Measurements from ENCODE around the gene CASTOR2. TPM values are rescaled to one million over a fixed set of nuclear protein-coding genes. Genes with fewer than 3 reads are reported as not detected.
"Not testable (repeated sequence)": the region's sequence is repeated elsewhere in the genome, so short reads cannot be mapped to it uniquely, and the experiment has no call there.

The CASTOR2 gene
- total RNA-seq, 1 experiment from 2014 or later: 26.5 TPM

DNA sequence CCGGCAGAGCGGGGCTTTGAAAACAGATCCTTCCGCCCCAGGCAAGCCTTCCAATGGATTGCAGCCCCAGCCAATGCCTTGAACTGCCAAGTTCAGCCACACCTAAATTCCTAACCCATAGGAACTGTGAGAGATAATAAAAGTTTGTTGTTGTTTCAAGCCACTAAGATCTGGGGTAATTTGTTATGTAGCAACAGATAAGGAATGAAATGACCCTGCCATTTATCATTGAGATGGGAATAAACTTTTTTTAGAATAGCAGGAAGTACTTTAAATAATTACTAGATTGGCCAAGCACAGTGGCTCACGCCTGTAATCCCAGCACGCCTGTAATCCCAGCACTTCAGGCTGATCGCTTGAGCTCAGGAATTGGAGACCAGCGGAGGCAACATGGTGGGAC lies 11.5 kb downstream of the CASTOR2 start:
- no CpG with 5 or more reads among the region's 7 CpGs for WGBS (ENCODE audit: extremely low coverage, insufficient read length, low lambda C conversion rate)
- not testable (repeated sequence) for H4K8ac ChIP-seq (replicated peaks; ENCODE audit: insufficient read length, low read depth, low read length)

DNA sequence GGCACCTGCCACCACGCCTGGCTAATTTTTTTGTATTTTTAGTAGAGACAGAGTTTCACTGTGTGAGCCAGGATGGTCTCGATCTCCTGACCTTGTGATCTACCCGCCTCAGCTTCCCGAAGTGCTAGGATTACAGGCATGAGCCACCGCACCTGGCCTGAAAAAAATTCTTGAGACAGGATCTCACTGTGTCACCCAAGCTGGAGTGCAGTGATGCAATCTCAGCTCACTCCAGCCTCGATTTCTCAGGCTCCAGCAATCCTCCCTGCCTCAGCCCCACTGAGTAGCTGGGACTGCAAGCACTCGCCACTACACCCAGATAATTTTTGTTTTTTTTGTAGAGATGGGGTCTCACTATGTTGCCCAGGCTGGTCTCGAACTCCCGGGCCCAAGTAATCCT lies 13.0 kb downstream of the CASTOR2 start:
- WGBS (ENCODE audit: extremely low coverage, insufficient read length, low lambda C conversion rate): no CpG with 5 or more reads among the region's 9 CpGs
- not testable (repeated sequence) for H4K8ac ChIP-seq (replicated peaks; ENCODE audit: insufficient read length, low read depth, low read length); H3K4me1 Mint-ChIP-seq; H3T11ph ChIP-seq (ENCODE audit: low read length); H3K4me2 ChIP-seq (ENCODE audit: insufficient read depth, insufficient read length, low read length); H2BK20ac ChIP-seq (ENCODE audit: low read depth, low read length, poor library complexity, severe bottlenecking); H3K23ac ChIP-seq (ENCODE audit: insufficient read length, low read depth, low read length); H3K79me1 ChIP-seq (ENCODE audit: insufficient read depth, low read depth, low read length, poor library complexity, severe bottlenecking); H3K27me3 ChIP-seq (ENCODE audit: insufficient read depth, low read length); H3K4me3 Mint-ChIP-seq; H3K56ac ChIP-seq (ENCODE audit: insufficient read length, low read depth, low read length); H3K9ac ChIP-seq (ENCODE audit: extremely low read depth, insufficient read length, low read length); H2AK5ac ChIP-seq (ENCODE audit: insufficient read length, low read length); H2BK15ac ChIP-seq (ENCODE audit: low read depth, low read length); H3K14ac ChIP-seq (ENCODE audit: insufficient read depth, low read length); H2AFZ ChIP-seq (ENCODE audit: low read length); DNase-seq; H4K5ac ChIP-seq (ENCODE audit: insufficient read length, low read depth, low read length); H3K27me3 Mint-ChIP-seq (ENCODE audit: low read depth); H3K79me2 ChIP-seq (ENCODE audit: insufficient read depth, low read length); H2BK5ac ChIP-seq (ENCODE audit: insufficient read length, low read length); H3K23me2 ChIP-seq (ENCODE audit: insufficient read length, low read depth, low read length, poor library complexity, severe bottlenecking); H2BK12ac ChIP-seq (ENCODE audit: insufficient read length, low read depth, low read length); H3K27ac Mint-ChIP-seq; H3K4ac ChIP-seq (ENCODE audit: low read depth, low read length); H2BK120ac ChIP-seq (ENCODE audit: low read depth, low read length, poor library complexity, severe bottlenecking); H3K27ac ChIP-seq (ENCODE audit: insufficient read length, low read depth, low read length); H3K4me1 ChIP-seq (ENCODE audit: insufficient read depth, low read length); H3K9me3 ChIP-seq (ENCODE audit: control insufficient read depth, low read depth, low read length); H3K36me3 Mint-ChIP-seq (ENCODE audit: insufficient read depth in 1 of 3, low read depth in 3 of 3); H3K18ac ChIP-seq (ENCODE audit: insufficient read length, low read depth, low read length); H4K20me1 ChIP-seq (ENCODE audit: control insufficient read depth, insufficient read depth, insufficient read length); H3K9me3 Mint-ChIP-seq; H4K91ac ChIP-seq (ENCODE audit: insufficient read length, low read depth, low read length)

More for the DNA sequence above, 11.5 kb downstream of the CASTOR2 start:
- H3K27ac Mint-ChIP-seq; H3K56ac ChIP-seq (ENCODE audit: insufficient read length, low read depth, low read length); H3K27me3 ChIP-seq (ENCODE audit: insufficient read depth, low read length); H2BK15ac ChIP-seq (ENCODE audit: low read depth, low read length); H2BK12ac ChIP-seq (ENCODE audit: insufficient read length, low read depth, low read length); H2BK20ac ChIP-seq (ENCODE audit: low read depth, low read length, poor library complexity, severe bottlenecking); H3K27ac ChIP-seq (ENCODE audit: insufficient read length, low read depth, low read length); H3K23me2 ChIP-seq (ENCODE audit: insufficient read length, low read depth, low read length, poor library complexity, severe bottlenecking); H3K9me3 ChIP-seq (ENCODE audit: control insufficient read depth, low read depth, low read length); H3K79me2 ChIP-seq (ENCODE audit: insufficient read depth, low read length); H4K91ac ChIP-seq (ENCODE audit: insufficient read length, low read depth, low read length); H3K23ac ChIP-seq (ENCODE audit: insufficient read length, low read depth, low read length); H4K5ac ChIP-seq (ENCODE audit: insufficient read length, low read depth, low read length); H4K20me1 ChIP-seq (ENCODE audit: control insufficient read depth, insufficient read depth, insufficient read length); H3K4me3 Mint-ChIP-seq; H3K18ac ChIP-seq (ENCODE audit: insufficient read length, low read depth, low read length); H2AFZ ChIP-seq (ENCODE audit: low read length); H3K4me2 ChIP-seq (ENCODE audit: insufficient read depth, insufficient read length, low read length); H3K4ac ChIP-seq (ENCODE audit: low read depth, low read length); H2BK120ac ChIP-seq (ENCODE audit: low read depth, low read length, poor library complexity, severe bottlenecking); H2AK5ac ChIP-seq (ENCODE audit: insufficient read length, low read length); H3K9me3 Mint-ChIP-seq; H2BK5ac ChIP-seq (ENCODE audit: insufficient read length, low read length); H3K4me1 ChIP-seq (ENCODE audit: insufficient read depth, low read length); H3K9ac ChIP-seq (ENCODE audit: extremely low read depth, insufficient read length, low read length); H3K14ac ChIP-seq (ENCODE audit: insufficient read depth, low read length); H3K27me3 Mint-ChIP-seq (ENCODE audit: low read depth); H3T11ph ChIP-seq (ENCODE audit: low read length); H3K36me3 Mint-ChIP-seq (ENCODE audit: insufficient read depth in 1 of 3, low read depth in 3 of 3); H3K4me1 Mint-ChIP-seq; H3K79me1 ChIP-seq (ENCODE audit: insufficient read depth, low read depth, low read length, poor library complexity, severe bottlenecking); DNase-seq: not testable (repeated sequence)

Measured in H9 (cell line).